Measurements from ENCODE around the gene HNRNPDL. TPM values are rescaled to one million over a fixed set of nuclear protein-coding genes. Genes with fewer than 3 reads are reported as not detected.

Gene HNRNPDL
- total and polyA plus RNA-seq, 7 donors, result 145 to 488 (median 362) TPM

- 79 to 83% (median 82%) methylated on average over 2 of the region's 2 CpGs for WGBS, 3 donors
- no peak for TF ChIP-seq CTCF (IDR thresholded peaks at IDR 0.05)
- Histone ChIP-seq H3K27me3 (ENCODE audit: insufficient read depth in 3 of 3, low read length in 2 of 3) (no peaks in the 10 kb centered on the region), H3K4me1 (no peaks in the 10 kb centered on the region), H3K36me3 (ENCODE audit: insufficient read depth in 1 of 2, low read depth in 1 of 2) (peaks cover 0 to 36% of the 10 kb centered on the region in 2 donors), H3K27ac (no peak overlapping the region), H3K4me3 (no peak overlapping the region), H3K9me3 (no peaks in the 10 kb centered on the region)
- DNase-seq, result no peak
- intact Hi-C loops (cut with DNase I), result loop anchor here (2.0 to 10.0 kb wide), 6 partner anchors 277 to 823 kb away; partner anchors contain the start of gene COQ2 (in 1 of the 2)
- no peak for ATAC-seq
Observed at GRCh38 chr4:82461710-82462109, 31.4 kb upstream of the HNRNPDL start.

GRCh38 chr4:82458729-82459128 lies 28.5 kb upstream of the HNRNPDL start:
- no peak overlapping the region for H3K27ac ChIP-seq
- ATAC-seq (no peak), DNase-seq (no peak)
- peaks cover 0 to 53% of the 10 kb centered on the region in 2 donors for H3K36me3 ChIP-seq (ENCODE audit: insufficient read depth in 1 of 2, low read depth in 1 of 2)
- WGBS, 3 donors, result 81 to 84% (median 82%) methylated on average over 2 of the region's 2 CpGs
- H3K9me3 ChIP-seq, result no peaks in the 10 kb centered on the region
- H3K27me3 ChIP-seq (ENCODE audit: insufficient read depth in 3 of 3, low read length in 2 of 3), result no peaks in the 10 kb centered on the region
- H3K4me3 ChIP-seq, result no peak overlapping the region
- TF ChIP-seq CTCF (IDR thresholded peaks at IDR 0.05), result no peak
- intact Hi-C loops (cut with DNase I), result no loop called here
- H3K4me1 ChIP-seq, result no peaks in the 10 kb centered on the region

GRCh38 chr4:82457266-82457665 lies 27.0 kb upstream of the HNRNPDL start:
- no peaks in the 10 kb centered on the region for H3K9me3 ChIP-seq
- TF ChIP-seq CTCF (IDR thresholded peaks at IDR 0.05), result no peak
- WGBS, 3 donors, result 85 to 93% (median 91%) methylated on average over 7 of the region's 7 CpGs
- H3K27me3 ChIP-seq (ENCODE audit: insufficient read depth in 3 of 3, low read length in 2 of 3), result no peaks in the 10 kb centered on the region
- no peak overlapping the region for H3K27ac ChIP-seq
- DNase-seq (no peak), ATAC-seq (no peak)
- peaks cover 3 to 68% of the 10 kb centered on the region in 2 donors for H3K36me3 ChIP-seq (ENCODE audit: insufficient read depth in 1 of 2, low read depth in 1 of 2)
- no peaks in the 10 kb centered on the region for H3K4me1 ChIP-seq
- no peak overlapping the region for H3K4me3 ChIP-seq
- intact Hi-C loops (cut with DNase I), result no loop called here

GRCh38 chr4:82452026-82452425 lies 21.8 kb upstream of the HNRNPDL start:
- Histone ChIP-seq H3K9me3 (no peaks in the 10 kb centered on the region), H3K27ac (no peak overlapping the region), H3K4me3 (no peak overlapping the region), H3K4me1 (no peaks in the 10 kb centered on the region), H3K36me3 (ENCODE audit: insufficient read depth in 1 of 2, low read depth in 1 of 2) (peaks cover 10 to 77% of the 10 kb centered on the region in 2 donors), H3K27me3 (ENCODE audit: insufficient read depth in 3 of 3, low read length in 2 of 3) (no peaks in the 10 kb centered on the region)
- DNase-seq (no peak), ATAC-seq (no peak)
- 97 to 99% (median 97%) methylated on average over 7 of the region's 7 CpGs for WGBS, 3 donors
- no peak for TF ChIP-seq CTCF (IDR thresholded peaks at IDR 0.05)
- intact Hi-C loops (cut with DNase I), result no loop called here

All from psoas muscle (tissue), 8 donors.